NCI-H2196 (cell line): ENCODE data around the gene PRPF38B.

Experiments
- DNase-seq: peaks from one replicate; lab custom pipeline; 2025; ENCODE audit not compliant: unreplicated experiment; lab: John Stamatoyannopoulos, UW

PRPF38B gene

DNA sequence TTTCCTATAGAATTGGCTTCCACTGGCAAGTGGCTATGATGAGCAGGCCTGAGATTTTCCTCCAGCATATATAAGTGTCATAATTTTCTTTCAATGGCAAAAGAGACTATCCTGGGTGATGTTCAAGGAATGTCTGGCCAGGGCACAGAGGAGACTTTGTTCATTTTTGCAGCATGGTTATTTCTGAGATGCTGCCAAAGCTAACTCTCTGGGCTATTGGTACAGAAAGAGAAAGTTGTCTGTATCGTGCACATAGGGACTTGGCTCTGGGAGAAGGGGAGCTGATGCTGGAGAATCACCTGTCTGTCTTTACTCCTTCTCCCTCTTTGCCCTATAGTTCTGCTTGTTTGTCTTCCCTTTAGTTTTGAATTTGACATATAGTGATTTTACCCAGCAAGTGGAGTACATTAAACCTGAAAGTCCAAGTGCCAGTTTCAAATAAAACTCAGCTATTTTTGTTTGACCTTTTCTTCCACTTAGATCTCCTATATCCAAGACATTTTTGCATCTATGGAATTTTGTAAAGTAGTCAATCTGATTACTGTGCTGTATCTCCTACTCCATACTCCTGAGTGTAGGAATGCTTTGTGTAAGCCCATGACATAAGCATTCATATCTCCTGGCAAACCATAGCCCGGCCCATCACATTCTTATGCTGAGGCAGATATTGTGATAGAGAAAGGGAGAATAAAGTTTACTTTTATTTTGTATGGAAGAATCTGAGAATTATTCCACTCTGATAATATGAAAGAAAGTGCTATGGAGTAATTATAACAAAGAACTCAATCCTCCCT is 24.5 kb downstream of the PRPF38B start:
- DNase-seq: no peak

GRCh38 chr1:108717774-108718316 is 25.7 kb downstream of the PRPF38B start:
- DNase-seq: no peak

DNA sequence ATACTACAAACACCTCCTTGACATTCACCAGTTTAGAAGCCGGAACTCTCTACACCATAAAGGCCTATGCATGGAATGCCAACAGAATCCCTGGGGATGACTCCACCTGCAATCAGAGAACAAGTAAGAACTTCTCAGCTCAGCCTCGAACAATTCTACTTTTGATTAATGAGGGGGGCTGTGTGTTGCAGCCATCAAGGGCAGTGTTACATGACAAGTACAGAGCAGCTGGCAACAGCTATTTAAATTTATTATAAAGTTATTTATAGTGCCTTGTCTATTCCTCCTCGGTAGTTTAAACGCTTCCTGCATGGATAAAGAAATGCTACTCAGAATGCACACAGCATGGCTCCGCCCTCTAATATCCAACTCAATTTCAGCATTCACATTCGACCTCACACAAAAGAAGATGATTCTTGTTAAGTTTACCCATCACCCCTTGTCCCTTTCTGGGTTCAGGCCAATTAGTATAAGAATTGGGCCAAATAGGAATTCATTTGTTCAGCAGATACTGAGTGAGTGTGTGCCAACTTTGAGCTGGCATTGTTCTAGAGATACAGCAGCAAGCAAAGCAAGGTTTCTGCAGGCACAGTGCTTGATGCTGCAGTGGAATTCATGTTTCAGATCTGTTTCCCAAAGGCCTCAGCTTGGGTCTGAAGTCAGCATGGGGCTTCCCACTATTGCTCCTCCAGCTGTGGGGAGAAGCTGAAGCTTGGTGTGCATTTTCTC is 27.0 kb downstream of the PRPF38B start:
- no peak for DNase-seq

GRCh38 chr1:108719656-108720435 is 27.7 kb downstream of the PRPF38B start:
- no peak for DNase-seq

GRCh38 chr1:108722292-108722691 is 30.2 kb downstream of the PRPF38B start:
- DNase-seq: no peak

- no peak for DNase-seq
These were observed 33.8 kb downstream of the PRPF38B start for GRCh38 chr1:108725906-108726305.

DNA sequence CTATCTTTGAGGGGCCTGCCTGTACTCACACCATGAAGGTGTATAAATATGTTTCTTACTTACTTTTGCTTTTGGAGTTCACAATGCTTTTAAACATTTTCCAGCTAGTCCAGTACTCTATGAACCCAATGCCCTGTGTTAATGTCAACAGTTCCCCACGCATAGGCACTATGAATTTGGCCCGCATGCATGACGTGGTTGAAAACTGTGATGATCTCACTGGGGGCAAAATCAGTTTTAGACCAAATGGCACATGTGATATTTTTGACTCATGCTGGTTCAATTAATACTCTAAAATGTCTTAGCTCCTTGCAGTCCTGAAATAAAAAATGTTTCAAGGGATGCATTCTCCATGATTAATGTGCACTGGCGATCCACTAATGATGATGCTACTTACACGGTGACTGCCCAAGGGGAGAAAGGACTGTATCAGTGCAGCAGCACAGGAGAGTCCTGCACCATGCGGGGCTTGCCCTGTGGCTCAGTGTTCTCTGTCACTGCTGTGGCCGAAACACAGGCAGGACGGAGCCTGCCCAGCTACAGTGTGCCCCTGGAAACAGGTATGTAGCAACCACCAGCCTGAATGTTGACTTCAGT is 36.3 kb downstream of the PRPF38B start:
- DNase-seq: no peak

DNA sequence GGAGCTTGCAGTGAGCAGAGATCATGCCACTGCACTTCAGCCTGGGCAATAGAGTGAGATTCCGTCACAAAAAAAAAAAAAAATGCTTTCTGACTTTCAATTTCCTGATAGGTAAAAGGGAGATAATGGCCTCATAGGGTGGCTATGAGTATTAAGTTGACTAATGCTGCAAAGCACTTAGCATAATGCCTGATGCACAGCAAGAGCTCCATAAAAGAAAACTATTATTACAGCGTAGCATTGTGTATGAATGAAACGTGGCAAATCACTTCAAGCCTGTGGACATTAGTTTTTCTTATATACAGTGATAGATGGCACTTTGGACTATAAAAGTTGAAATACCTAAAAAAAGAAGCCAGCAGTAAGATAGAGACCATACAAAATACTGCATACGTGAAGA is 37.4 kb downstream of the PRPF38B start:
- DNase-seq: no peak

- DNase-seq: no peak
These were observed 40.3 kb downstream of the PRPF38B start for GRCh38 chr1:108732398-108732797.

DNA sequence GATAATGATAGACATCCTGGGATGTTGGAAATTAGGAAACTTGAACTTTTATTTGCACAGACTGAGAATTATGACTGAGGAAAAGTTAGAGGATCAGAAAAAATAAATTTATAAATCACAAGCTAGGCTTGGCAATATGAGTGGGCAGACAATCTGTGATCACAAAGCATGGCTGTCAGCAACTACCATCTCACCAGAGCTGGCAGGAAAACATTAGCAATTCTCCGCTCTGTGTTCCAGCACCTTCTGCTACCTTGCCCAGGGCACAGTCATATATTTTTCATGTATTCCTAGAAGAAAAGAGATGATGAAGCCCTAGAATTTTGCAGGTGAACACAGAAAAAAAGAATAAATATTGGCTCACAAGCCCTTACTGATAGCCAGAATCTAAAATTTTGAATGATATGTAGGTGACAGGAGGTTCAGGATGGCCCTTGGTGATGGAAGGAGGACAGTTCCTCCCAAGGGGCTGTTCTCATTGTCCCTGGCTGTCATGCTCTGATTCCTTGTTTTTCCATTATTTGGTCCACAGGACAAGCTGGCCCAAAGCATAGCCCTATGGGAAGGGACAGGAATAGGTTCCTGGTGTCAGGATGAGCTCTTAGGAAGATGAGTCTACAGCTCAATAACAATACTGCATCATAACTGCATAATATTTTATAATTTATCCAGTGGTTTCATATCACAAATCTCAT is 42.2 kb downstream of the PRPF38B start:
- DNase-seq: no peak

GRCh38 chr1:108742253-108742652 is 50.1 kb downstream of the PRPF38B start:
- DNase-seq: no peak

DNA sequence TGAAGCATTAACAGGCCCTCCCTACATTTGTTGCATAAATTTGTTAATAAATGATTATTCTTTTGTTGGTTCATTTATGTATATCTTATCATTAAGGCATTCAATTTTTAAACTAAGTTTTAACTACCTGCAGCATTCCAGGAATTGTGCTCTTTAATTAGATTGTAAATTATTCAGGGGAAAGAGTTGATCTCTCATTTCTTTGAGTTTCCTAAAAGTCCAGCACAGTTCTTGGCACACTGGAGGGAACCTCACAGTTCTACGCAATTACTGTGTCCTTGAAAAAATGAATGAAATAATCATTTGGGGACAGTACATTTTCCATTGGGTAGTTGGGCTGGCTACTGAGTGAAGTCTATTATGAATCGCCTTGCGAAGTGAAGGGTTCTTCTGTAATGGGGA is 53.9 kb downstream of the PRPF38B start:
- no peak for DNase-seq

- DNase-seq: peak; percentile 98
These were observed 54.5 kb downstream of the PRPF38B start, which contains the start of gene STXBP3 for GRCh38 chr1:108746382-108747170. STXBP3 (plus strand) TSS chr1:108746674; CDS start chr1:108746738, 64 bp downstream.

- DNase-seq: peak; percentile 76
These were observed 55.2 kb downstream of the PRPF38B start for GRCh38 chr1:108747171-108747850.

DNA sequence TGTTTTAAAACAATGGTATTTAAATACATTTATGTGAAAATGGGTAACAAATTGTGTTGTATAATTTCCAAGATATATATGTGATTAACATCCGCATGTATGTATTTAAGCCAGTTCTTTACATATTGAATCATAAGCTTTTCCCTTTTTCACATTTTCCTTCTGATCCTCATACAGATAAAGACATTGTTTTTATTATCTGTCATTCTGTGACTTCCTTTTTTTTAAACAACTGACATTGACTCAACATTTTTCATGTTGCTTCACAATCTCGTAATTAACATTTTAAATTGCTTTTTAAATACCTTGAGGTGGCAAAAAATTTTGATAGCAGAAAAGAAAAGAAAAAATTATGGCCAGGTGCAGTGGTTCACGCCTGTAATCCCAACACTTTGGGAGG is 55.8 kb downstream of the PRPF38B start:
- DNase-seq: no peak

DNA sequence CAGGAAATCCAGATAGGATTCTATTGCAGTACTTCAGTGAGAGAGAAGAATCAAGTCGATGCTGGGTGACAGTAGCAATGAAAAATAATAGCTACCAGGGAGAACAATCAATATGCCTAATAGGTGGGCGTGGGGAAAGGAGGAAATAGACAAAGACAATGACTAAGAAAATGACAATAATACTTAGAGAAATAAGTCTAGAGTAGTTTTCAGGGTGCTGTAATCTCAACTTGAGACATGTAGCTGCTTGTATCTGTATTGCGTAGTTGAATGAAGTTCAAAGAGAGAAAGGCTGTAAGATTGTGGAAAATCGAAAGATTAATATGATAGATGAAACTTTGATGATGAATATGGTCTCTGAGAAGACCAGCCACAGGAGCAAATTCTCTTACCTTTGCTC is 57.0 kb downstream of the PRPF38B start:
- no peak for DNase-seq

- no peak for DNase-seq
These were observed 58.5 kb downstream of the PRPF38B start for GRCh38 chr1:108750476-108751181.
